HG03469 (cell line): Measurements from ENCODE around the gene PDZD2.
"Not testable (repeated sequence)": the region's sequence is repeated elsewhere in the genome, so short reads cannot be mapped to it uniquely, and the experiment has no call there.

ENCODE experiments used
- ATAC-seq: cut with Tn5 transposase; IDR thresholded peaks from one replicate; pipeline ENCODE4 v1.9.1; 2021; ENCODE audit warnings: mild to moderate bottlenecking, moderate library complexity, moderate number of reproducible peaks; ENCODE audit not compliant: unreplicated experiment

The PDZD2 gene

GRCh38 chr5:32118922-32119321 lies 480.0 kb downstream of the PDZD2 start:
- ATAC-seq = not testable (repeated sequence)

DNA sequence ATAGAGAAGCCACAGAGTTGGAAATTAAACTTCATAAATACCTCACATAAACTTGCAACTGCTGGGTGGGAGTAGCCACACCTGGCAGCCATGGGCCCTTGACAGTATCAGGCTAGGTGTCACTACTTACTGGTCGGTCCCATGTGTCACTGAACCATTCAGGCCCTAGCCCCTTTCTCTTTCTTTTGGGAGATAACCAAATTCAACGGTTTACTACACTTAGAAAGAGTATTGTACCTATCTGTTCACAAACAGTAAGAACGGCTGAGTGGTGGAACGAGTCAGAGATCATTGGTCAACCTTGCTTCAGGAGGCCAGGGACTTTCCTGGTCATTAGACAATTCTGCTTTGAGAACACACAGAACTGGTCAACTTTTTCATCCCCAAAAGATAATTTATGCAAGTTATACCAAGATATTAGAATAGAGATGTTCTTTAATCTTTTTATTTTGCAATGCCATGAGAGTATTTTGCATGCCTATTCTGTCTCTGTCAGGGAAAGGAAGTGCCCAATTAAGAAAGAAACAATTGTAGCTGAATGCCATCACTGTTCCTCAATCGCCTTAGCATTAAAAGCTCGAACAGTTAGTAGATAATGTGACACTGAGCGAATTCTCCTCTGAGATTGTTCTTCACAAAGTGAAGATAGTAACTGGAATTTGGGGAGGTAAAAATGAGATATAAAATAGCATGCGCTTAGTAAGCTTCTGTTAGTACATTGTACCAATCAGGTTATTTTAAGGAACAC lies 484.3 kb downstream of the PDZD2 start:
- ATAC-seq = no peak

DNA sequence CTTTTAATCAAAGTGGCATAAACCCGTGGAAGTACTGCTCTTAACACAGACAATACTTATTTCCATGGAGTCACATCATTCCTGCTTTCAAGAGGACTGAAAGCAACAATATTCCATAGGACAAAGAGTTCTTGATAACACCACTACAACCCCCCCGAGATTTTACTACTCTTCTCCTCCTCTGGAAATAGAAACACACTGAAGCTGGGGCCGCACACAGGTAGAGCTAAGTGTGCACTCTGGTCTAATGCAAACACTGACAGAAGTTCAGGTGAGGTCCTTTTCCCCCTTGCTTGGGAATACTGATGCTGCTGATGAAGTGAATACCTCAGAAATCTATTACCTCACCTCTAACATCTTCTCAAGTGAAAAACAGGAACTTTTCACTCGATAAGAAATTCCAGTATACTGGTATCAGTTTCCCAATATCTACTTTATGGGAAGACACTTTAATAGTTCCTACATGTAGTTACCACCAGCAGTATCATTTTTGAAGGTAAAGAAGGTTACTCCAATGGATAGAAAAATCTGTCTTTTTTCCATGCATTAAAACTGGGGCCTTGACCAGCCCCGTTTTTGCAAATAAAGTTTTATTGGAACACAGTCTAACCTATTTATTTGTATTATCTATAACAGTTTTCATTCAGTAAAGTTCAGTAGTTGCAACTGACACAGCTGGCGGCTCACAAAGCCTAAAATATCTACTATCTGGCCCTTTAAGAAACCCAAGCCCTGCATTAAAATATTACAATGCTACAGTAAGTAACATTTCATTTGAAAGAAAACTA lies 485.2 kb downstream of the PDZD2 start:
- ATAC-seq = no peak

DNA sequence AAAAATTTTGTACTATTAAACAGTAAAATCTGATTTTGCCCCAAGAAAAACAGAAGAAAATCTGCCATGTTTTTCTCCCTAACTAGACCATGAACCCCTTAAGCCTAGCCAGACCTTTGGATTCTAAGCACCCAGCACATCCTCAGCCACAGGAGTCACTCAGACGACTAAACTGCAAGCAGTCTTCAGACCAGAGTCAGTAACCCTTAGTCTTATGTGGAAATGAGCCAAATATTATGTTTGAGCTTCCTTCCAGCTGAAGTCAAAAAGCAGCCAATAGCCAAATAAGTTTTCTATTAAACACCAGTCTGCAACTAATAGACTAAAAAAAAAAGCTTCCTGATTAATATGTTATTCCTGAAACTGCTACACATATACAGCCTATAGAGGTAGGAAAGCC lies 487.8 kb downstream of the PDZD2 start:
- no peak for ATAC-seq

GRCh38 chr5:32127711-32128110 lies 488.8 kb downstream of the PDZD2 start:
- ATAC-seq = no peak

DNA sequence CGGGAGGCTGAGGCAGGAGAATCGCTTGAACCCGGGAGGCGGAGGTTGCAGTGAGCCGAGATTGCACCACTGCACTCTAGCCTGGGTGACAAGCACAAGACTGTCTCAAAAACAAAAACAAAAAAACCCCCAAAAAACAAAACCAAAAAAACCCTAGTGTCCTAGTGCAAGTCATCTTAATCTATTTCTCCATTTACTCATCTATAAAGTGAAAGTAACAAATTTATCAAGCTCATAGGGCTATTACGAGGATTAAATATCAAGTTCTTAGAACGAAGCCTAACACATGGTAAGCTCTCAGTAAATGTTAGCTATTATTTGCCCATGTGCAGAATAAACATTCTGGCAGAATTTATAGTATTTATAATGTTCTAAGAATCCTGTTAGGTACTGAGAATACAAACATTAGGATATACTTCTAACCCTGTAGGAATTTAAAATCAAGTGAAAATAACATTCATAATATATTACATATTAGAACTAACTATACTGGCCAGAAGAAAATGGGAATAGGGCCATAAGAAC lies 490.2 kb downstream of the PDZD2 start:
- ATAC-seq = no peak

DNA sequence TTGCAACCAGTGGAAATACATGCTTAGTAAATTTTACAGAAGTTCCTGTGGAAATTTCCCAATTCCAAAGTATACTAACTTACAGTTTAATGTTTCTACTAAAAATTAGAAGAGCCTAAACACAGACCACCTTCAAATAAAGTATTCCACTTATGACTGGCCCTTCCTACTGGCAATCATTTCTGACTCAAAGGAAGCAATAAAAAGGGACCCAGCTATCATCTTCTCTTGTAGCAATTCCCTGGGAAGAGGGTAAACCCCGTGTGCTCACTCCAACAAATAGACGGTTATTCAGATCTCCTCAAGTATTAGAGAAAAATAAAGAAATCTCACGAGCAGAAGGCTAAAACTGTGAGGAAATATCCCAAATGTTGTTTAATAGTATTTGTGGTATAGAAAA lies 491.9 kb downstream of the PDZD2 start:
- no peak for ATAC-seq

DNA sequence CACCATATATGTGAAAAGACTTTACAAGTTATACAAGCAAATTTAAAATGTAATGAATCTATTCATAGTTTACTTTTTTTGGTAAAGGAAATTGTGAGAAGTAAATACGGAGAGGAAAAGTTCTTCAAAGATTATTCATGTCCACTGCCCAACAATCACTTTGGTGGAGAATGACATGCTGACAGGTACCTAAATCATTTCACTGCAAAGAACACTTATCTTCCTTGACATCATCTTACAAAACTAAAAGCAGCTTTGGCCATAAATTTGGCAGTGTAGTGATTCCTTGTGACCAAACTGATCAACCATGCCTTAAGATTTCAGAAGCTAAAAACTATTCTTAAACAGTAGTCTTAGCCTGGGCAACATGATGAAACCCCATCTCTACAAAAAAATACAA lies 492.7 kb downstream of the PDZD2 start:
- ATAC-seq = no peak

- no peak for ATAC-seq
These were observed 493.8 kb downstream of the PDZD2 start for GRCh38 chr5:32132757-32133156.

DNA sequence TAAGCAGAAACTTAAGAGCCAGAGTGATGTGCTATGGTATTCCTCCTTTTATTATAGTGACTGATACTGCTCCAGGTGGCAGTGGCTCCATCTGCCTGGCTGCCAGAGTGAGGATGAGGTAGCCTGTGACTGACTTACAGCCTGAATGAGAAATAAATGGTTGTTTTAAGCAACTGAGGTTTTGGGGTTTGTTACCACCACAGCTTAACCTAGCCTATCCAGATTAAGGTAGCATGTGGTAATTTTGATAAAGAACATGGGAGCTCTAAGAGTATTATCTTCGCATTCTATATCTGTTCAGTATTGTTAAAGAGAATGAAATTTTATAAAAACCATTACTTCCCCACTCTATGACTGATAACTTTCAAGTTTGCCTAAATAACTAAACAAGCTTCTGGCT lies 496.2 kb downstream of the PDZD2 start:
- ATAC-seq = no peak

- ATAC-seq = no peak
These were observed 497.4 kb downstream of the PDZD2 start for GRCh38 chr5:32136342-32136741.

DNA sequence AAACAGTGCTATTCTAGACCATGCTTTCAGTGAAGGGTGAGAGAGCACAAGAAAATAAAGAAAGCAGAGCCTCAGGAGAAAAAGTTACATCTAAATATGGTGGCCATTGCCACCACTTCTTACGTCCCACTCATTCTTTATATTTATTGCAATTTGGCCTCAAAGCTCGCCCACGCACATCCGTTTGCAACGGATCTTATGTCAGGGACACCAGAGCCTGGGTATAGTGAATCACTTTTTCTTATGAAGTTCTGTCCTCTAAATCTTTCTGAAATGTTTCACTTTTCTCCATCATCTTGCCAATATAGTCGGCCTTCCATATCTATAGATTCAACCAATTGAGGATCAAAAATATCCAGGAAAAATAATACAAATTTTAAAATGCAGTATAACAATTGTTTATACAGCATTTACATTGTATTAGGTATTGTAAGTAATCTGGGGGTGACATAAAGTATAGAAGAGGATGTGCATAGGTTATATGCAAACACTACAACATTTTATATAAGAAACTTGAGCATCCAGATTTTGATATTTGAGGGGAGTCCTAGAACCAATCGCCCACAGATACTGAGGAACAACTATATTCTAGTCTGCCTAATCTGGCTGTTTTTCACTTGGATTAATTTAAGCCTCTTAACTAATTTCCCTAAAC lies 500.0 kb downstream of the PDZD2 start:
- ATAC-seq = no peak

DNA sequence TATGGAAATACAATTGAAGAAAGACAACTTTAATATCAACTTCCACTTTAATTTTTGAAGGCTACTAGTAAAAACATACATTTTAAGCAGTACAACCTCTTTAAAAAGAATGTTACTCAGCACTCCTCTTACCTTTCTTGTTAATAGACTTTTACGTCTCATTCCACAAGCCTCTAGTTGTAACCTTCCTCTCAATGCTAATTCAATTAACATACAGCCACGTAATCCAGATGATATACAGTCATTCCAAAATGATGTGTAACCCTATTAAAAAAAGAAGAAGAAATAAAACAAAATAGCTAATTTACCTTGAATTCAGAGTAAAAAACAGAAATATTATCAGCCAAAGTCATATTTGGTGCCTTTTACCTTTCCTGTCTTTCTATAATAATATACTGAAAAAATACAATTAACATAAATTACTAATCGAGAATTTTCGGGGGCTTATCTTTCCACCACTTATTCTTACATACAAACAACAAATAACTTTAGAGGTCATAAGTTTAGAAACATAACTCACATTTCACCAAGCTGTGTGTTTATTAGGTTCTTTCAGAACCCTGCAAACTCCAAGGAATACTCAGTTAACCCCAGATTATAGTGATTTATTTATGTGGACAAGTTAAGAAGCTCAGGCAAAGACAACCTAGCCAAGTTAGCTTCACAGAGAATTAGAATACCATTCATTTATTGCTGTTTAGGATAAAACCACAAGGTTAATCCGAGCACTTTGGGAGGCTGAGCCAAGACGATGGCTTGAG lies 504.9 kb downstream of the PDZD2 start:
- no peak for ATAC-seq

- no peak for ATAC-seq
These were observed 505.7 kb downstream of the PDZD2 start for GRCh38 chr5:32144378-32145207.

GRCh38 chr5:32145378-32145777 lies 506.4 kb downstream of the PDZD2 start:
- no peak for ATAC-seq

DNA sequence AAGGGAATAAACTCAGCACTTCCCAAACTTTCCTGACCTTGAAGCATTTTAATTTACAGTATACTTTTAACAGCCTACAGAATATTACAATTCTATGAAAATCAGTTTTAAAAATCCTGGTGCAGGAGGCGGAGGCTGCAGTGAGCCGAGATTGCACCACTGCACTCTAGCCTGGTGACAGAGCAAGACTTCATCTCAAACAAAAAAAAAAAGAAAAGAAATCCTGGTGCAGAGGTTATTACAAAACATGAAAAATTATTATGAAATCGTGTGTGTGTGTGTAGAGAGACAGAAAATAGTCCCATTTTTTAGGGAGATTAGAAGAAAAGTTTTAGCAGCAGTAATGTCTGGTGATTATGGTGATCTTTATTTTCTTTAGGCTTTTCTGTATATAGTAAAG lies 508.3 kb downstream of the PDZD2 start:
- no peak for ATAC-seq

DNA sequence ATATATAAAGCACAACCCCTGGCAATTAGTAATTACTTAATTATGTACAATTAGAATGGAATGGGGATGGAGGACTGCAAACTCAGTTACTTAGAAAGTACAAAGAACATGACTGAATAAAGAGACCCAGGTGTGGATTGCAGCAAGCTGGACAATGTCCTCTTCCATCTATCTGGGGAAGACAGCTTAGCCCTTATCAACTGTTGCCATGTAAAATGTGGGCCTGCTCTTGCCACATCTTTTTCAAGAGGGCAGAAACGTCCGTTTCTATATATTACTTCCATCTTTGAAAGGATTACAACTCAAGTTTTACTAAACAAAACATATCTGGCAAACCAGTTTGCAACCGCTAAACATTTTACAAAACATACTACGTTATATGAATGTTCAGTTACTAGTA lies 509.0 kb downstream of the PDZD2 start:
- no peak for ATAC-seq

GRCh38 chr5:32150366-32150765 lies 511.4 kb downstream of the PDZD2 start:
- no peak for ATAC-seq

DNA sequence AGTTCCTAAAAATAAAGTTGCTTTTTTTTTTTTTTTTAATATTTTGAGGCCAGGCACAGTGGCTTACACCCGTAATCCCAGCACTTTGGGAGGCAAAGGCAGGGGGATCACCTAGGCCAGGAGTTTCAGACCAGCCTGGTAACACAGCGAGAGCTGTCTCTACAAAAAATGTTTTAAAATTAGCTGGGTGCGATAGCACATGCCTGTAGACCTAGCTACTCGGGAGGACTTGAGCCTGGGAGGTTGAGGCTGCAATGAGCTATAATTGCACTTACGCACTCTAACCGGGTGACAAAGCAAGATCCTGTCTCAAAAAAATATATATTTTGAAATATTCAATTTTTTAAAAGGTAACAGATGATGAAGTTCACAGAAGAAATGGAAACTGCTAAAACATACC lies 512.3 kb downstream of the PDZD2 start:
- no peak for ATAC-seq

DNA sequence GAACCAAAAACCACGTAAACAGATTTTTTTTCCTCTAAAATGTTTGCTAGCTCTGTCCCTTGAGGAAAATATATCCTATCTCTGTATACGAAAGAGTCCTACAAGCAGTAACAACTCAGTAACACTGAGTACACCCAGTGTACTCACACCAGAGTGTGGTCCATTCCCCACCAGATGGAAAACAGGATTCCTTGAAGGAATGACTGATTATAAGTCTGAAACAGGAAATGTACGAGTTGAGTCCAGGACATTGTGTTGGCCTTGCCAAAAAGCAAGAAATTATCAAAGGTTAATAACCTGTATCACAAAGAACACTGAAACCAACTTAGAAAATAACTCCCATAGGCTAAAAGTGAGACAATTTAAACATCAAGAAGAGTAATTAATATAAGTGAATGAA lies 514.8 kb downstream of the PDZD2 start:
- no peak for ATAC-seq
